Stomach (tissue), 9 donors: ENCODE results near the gene C22orf23. TPM values are rescaled to one million over a fixed set of nuclear protein-coding genes. Genes with fewer than 3 reads are reported as not detected.

ENCODE experiments used
- DNase-seq, 2 donors: peaks; one replicate each; pipeline versions ENCODE4 v3.0.0 to v3.0.0-alpha.2; 2013 to 2019
- H3K27ac ChIP-seq, 5 donors: fragments of 200-600 bp in 4 of 5; sonication (generic) in 4 of 5; one replicate each; pipeline ENCODE4 v1.5.1; 2013 to 2019; ENCODE audit warnings: mild to moderate bottlenecking in 1 of 5, moderate library complexity in 1 of 5
- H3K27me3 ChIP-seq, 3 donors: fragments of 200-600 bp; sonication (generic); one replicate each; pipeline ENCODE4 v1.5.1; 2017 to 2019; ENCODE audit warnings: mixed run types in 1 of 3
- H3K36me3 ChIP-seq, 4 donors: fragments of 200-600 bp; sonication (generic); 1 replicate in 3 of 4; 2 replicates in 1 of 4; pipeline ENCODE4 v1.5.1; 2016 to 2019
- H3K4me1 ChIP-seq, 4 donors: fragments of 200-600 bp; sonication (generic); one replicate each; pipeline ENCODE4 v1.5.1; 2016 to 2019
- H3K4me3 ChIP-seq, 4 donors: fragments of 200-600 bp; sonication (generic) in 3 of 4; one replicate each; pipeline ENCODE4 v1.5.1; 2016 to 2019; ENCODE audit warnings: mild to moderate bottlenecking in 1 of 4
- H3K9me3 ChIP-seq, 4 donors: fragments of 200-600 bp; sonication (generic); one replicate each; pipeline ENCODE4 v1.5.1; 2016 to 2019
- EP300 ChIP-seq: sonication (generic); formaldehyde crosslinking; IDR thresholded peaks from one replicate; pipeline ENCODE4 v1.6.1; 2017; ENCODE audit warnings: antibody characterized with exemption
- POLR2A ChIP-seq, 4 donors: fragments of 450-650 bp; IDR thresholded peaks; one replicate each; pipeline ENCODE4 v1.6.1; 2016; ENCODE audit warnings: antibody characterized with exemption in 4 of 4, control low read depth in 2 of 4, mild to moderate bottlenecking in 1 of 4, moderate library complexity in 1 of 4
- POLR2AphosphoS5 ChIP-seq, 3 donors: sonication (generic); formaldehyde crosslinking; IDR thresholded peaks; one replicate each; pipeline ENCODE4 v1.6.1; 2016; ENCODE audit warnings: antibody characterized with exemption in 3 of 3
- WGBS, 5 donors: extraction: QIAGEN DNeasy Blood & Tissue Kit in 3 of 5; methylation state at CpG; one replicate each; pipeline versions ENCODE4 v1.1.5 to v1.1.7; 2013 to 2018; 5-methylcytosine and 5-hydroxymethylcytosine counted together
- intact Hi-C: fragments of 100-400 bp; cut with DNase I; formaldehyde crosslinking; loops from one replicate; pipeline ENCODE4 v1.15.1; 2023; ENCODE audit warnings: low total_unique reads
- polyA plus RNA-seq, 3 donors: library from polyadenylated mRNA; stranded (reverse); fragments of 200-250 nt; gene quantifications; one replicate each; pipeline ENCODE4 v1.2.3, GENCODE V29; 2013
- total RNA-seq, 5 donors: library from RNA; depleted of rRNA; stranded (reverse); fragments of >200 nt; gene quantifications; one replicate each; pipeline versions ENCODE4 v1.1.0 to v1.2.3, GENCODE V29; 2014 to 2016
- TF ChIP-seq, protein P1 (sequence below), 7 experiments: fragments of 450-650 bp in 4 of 7; fragments of 200-600 bp in 3 of 7; sonication (generic) in 3 of 7; IDR thresholded peaks; one replicate each; pipeline ENCODE4 v1.5.1; 2016 to 2019; ENCODE audit warnings: antibody characterized with exemption in 7 of 7, control low read depth in 2 of 7, mild to moderate bottlenecking in 1 of 7
- donor health status: healthy with polysubstance abuse.
- donor health status: Bipolar disorder and iron deficiency.
- donor health status: healthy.

C22orf23 gene
- total and polyA plus RNA-seq, 8 donors, result 0.18 to 1.2 (median 0.31) TPM; not detected in 5

DNA sequence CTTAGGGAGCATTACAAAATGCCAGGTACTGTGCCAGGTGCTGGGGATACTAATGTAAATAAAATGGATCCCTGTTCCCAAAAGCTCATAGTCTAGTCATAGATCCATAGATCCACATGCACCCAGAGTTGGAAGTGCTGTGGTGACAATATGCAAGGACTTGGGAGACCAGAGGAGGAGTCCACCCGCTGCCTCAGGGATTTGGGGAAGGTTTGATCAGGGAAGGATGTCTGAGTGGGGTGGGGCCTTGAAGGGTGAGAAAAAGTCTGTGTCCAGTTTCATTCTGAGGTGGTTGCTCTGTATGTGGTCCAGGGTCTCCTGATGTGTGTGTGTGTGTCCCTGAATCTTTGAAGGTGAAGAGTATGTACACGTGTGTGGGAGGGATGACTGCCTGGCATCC is 21.8 kb upstream of the C22orf23 start:
- Histone ChIP-seq H3K27ac (no peak overlapping the region), H3K27me3 (no peaks in the 10 kb centered on the region), H3K36me3 (peaks cover 0 to 69% (median 18%) of the 10 kb centered on the region in 4 donors), H3K4me3 (no peak overlapping the region), H3K4me1 (no peaks in the 10 kb centered on the region), H3K9me3 (no peaks in the 10 kb centered on the region)
- 91 to 94% (median 92%) methylated on average over 2 of the region's 2 CpGs for WGBS, 5 donors
- TF ChIP-seq, protein P1, sequence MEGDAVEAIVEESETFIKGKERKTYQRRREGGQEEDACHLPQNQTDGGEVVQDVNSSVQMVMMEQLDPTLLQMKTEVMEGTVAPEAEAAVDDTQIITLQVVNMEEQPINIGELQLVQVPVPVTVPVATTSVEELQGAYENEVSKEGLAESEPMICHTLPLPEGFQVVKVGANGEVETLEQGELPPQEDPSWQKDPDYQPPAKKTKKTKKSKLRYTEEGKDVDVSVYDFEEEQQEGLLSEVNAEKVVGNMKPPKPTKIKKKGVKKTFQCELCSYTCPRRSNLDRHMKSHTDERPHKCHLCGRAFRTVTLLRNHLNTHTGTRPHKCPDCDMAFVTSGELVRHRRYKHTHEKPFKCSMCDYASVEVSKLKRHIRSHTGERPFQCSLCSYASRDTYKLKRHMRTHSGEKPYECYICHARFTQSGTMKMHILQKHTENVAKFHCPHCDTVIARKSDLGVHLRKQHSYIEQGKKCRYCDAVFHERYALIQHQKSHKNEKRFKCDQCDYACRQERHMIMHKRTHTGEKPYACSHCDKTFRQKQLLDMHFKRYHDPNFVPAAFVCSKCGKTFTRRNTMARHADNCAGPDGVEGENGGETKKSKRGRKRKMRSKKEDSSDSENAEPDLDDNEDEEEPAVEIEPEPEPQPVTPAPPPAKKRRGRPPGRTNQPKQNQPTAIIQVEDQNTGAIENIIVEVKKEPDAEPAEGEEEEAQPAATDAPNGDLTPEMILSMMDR (IDR thresholded peaks at IDR 0.05), result no peak
- no peak for TF ChIP-seq POLR2AphosphoS5 (IDR thresholded peaks at IDR 0.05)
- TF ChIP-seq EP300, result no peak
- no peak for TF ChIP-seq POLR2A (IDR thresholded peaks at IDR 0.05)
- DNase-seq, result no peak
- intact Hi-C loops, result no loop called here

DNA sequence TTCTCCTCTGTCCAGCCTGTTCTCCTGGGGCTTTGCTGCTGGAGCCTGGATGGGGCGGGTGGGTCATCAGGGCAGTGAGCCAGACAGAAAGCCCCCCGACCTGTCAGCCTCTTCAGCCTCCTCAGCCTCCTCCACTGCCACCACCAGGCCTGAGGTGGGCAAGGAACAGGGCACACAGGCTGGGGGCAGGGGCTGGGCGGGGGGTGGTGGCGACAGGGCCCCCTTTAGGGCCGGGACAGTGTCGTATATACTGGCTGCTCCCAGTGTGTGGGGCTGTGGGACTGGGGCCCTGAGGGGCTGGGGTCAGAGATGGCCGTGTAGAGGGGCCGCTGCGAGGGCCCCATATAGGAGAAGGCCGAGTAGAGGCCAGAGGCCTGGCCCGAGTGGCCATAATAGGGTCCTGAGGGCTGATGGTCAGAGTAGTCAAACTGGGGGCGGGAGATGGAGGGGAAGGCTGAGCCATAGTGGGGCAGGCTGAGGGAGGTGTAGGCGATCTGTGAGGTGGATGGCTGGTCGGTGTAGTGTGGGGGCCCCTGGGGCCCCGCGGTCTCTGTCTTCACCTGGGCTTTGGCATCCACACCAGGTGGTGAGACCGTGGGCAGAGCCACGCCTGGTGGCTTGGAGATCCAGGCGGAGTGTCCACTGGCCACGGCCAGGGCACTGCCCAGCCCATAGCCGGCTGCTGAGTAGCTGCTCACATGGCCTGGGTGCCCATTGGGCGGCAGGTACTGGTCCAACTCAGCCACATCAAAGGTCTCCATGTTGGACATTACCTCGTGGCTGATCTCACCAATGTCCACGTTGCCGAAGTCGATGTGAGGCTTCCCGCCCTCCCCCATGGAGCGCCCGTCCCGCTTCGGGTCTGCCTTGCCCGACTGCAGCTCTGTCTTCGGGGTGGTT is 20.1 kb upstream of the C22orf23 start:
- WGBS, 5 donors, result 93 to 97% (median 95%) methylated on average over 30 to 33 of the region's 33 CpGs
- no peaks in the 10 kb centered on the region for H3K4me1 ChIP-seq
- H3K27ac ChIP-seq, result no peak overlapping the region
- H3K36me3 ChIP-seq, result peaks cover 3 to 69% (median 28%) of the 10 kb centered on the region in 4 donors
- H3K27me3 ChIP-seq, result no peaks in the 10 kb centered on the region
- no peaks in the 10 kb centered on the region for H3K9me3 ChIP-seq
- intact Hi-C loops, result no loop called here
- no peak for DNase-seq
- H3K4me3 ChIP-seq, result no peak overlapping the region
- no peak for TF ChIP-seq POLR2AphosphoS5 (IDR thresholded peaks at IDR 0.05)
- TF ChIP-seq, protein P1 (IDR thresholded peaks at IDR 0.05), result no peak
- TF ChIP-seq EP300, result no peak
- TF ChIP-seq POLR2A (IDR thresholded peaks at IDR 0.05), result no peak

DNA sequence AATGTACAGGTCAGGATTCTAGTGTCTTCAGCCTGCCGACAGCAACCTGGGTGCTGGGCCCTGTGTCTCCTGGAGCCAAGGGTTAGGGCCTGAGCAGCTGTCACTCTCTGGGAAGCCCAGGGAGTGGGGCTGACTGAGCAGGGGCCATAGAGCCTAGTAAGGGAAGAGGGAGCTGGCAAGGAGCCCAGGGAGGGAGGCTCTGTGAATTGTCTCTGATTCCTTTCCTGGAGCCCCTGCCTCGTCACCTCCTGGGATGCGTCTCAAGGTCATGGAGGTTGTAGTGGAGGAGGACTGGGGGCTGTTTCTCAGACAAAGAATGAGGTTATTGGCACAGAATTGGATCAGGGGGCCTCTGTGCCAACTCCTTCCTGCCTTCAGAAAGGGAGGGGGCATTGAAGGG is 19.1 kb upstream of the C22orf23 start:
- DNase-seq, result peak in 1 of 2 donors; percentile 72
- H3K27ac ChIP-seq, result no peak overlapping the region
- TF ChIP-seq, protein P1 (IDR thresholded peaks at IDR 0.05), result no peak
- TF ChIP-seq POLR2A (IDR thresholded peaks at IDR 0.05) (no peak), EP300 (no peak), POLR2AphosphoS5 (IDR thresholded peaks at IDR 0.05) (no peak)
- no peak overlapping the region for H3K4me3 ChIP-seq
- H3K27me3 ChIP-seq, result no peaks in the 10 kb centered on the region
- no peaks in the 10 kb centered on the region for H3K9me3 ChIP-seq
- intact Hi-C loops, result no loop called here
- whole genome bisulfite sequencing, 5 donors, result 60 to 90% (median 75%) methylated on average over 3 of the region's 3 CpGs
- peaks cover 13 to 79% (median 38%) of the 10 kb centered on the region in 4 donors for H3K36me3 ChIP-seq
- H3K4me1 ChIP-seq, result no peaks in the 10 kb centered on the region

DNA sequence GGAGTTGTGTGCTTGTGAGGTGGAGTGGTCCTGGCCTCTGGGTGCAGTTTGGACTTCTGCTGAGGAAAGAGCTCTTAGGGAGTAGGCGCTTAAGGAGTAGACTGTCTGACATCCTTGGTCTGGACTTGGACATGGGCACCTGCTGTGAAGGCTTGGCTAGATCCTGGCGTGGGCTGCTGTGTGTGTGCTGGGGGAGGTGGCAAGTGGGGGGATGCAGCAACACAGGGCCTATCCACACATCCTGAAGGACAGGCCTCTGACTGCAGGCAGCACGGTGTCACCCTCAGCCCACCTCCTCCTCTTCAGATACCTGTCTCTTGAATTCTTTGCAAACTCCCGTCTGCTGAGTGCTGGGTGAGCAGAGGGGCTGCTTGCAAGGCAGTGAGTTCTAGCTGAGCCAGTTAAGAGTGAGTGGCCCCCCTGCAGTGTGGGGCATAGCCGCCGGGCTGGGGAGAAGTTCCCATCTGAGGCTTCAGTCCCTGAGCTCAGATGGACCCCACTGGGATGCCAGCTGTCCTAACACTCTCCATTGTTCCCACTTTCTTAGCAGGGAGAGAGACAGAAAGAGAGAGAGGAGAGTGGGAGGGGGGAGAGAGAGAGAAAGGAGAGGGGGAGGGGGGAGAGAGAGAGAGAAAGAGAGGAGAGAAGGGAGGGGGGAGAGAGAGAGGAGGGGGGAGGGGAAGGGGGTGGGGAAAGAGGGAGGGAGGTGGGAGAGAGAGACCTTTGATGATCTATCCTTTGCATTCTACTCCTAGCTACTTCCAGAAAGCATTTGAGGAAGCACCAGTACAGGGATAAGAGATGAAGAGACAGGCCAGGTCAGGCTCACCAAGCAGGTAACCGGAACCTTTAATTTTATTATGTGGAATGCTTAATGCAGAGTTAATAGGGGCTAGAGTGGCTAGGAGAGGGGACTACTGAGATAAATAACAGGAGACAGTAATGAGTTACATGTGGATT is 18.4 kb upstream of the C22orf23 start:
- DNase-seq, result no peak
- H3K9me3 ChIP-seq, result no peaks in the 10 kb centered on the region
- no peak overlapping the region for H3K27ac ChIP-seq
- TF ChIP-seq, protein P1 (IDR thresholded peaks at IDR 0.05), result no peak
- no peak for TF ChIP-seq EP300
- no peak for TF ChIP-seq POLR2AphosphoS5 (IDR thresholded peaks at IDR 0.05)
- TF ChIP-seq POLR2A (IDR thresholded peaks at IDR 0.05), result no peak
- H3K27me3 ChIP-seq, result no peaks in the 10 kb centered on the region
- intact Hi-C loops, result no loop called here
- 73 to 83% (median 81%) methylated on average over 5 to 7 of the region's 7 CpGs for WGBS, 5 donors
- no peaks in the 10 kb centered on the region for H3K4me1 ChIP-seq
- peaks cover 21 to 85% (median 45%) of the 10 kb centered on the region in 4 donors for H3K36me3 ChIP-seq
- no peak overlapping the region for H3K4me3 ChIP-seq
